HEK293T (cell line): ENCODE measurements around the gene SIK1.
"Not testable (repeated sequence)": the region's sequence is repeated elsewhere in the genome, so short reads cannot be mapped to it uniquely, and the experiment has no call there.

Source experiments
- L3MBTL2 ChIP-seq: fragments of 450-650 bp; conservative IDR thresholded peaks from 2 replicates; pipeline ENCODE4 v1.6.1; 2016; ENCODE audit warnings: mild to moderate bottlenecking
- NFRKB ChIP-seq: fragments of 450-650 bp; IDR thresholded peaks from 2 replicates; pipeline ENCODE4 v1.6.1; 2016; ENCODE audit warnings: mild to moderate bottlenecking, moderate library complexity
- SP1 ChIP-seq: fragments of 450-650 bp; IDR thresholded peaks from 2 replicates; pipeline ENCODE4 v1.6.1; 2017

DNA sequence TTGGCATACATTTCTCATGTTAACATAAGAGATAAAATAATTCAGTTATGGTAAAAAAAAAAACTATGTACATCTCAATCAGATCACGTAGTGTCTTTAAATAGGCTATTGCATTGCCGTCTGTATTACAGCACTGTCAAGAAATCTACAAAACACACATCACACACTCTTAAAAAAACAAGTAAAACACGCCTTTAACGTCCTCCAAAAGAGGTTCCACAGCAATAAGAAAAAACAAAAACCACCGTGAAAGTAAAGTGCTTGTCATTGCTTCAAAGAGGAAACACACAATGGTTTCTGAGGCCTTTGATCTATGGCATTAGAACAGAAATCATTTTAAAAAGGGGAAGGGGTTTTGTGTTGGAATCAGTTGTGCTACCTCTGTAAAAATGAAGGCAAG, 12.4 kb downstream of the SIK1 start:
- not testable (repeated sequence) for TF ChIP-seq SP1, L3MBTL2, NFRKB
